Adrenal gland (tissue), 12 donors: ENCODE results near the gene TNFAIP1. TPM values are rescaled to one million over a fixed set of nuclear protein-coding genes. Genes with fewer than 3 reads are reported as not detected.

Experiments used
- DNase-seq, 7 donors: peaks; one replicate each; pipeline ENCODE4 v3.0.0-alpha.2; 2019 to 2020
- H3K27ac ChIP-seq, 5 donors: fragments of 200-600 bp; sonication (generic) in 4 of 5; 1 replicate in 3 of 5; 2 replicates in 2 of 5; pipeline versions ENCODE4 v1.5.1 to v1.8.0; 2016 to 2020; ENCODE audit warnings: mild to moderate bottlenecking in 1 of 5
- H3K27me3 ChIP-seq: fragments of 200-600 bp; 2 replicates; pipeline ENCODE4 v1.8.0; 2021
- H3K36me3 ChIP-seq, 2 donors: fragments of 200-600 bp; replicated peaks in 1 of 2; 1 replicate in 1 of 2; 2 replicates in 1 of 2; pipeline versions ENCODE4 v1.5.1 to v1.8.0; 2018 to 2022
- H3K4me1 ChIP-seq, 2 donors: fragments of 200-600 bp; replicated peaks in 1 of 2; 1 replicate in 1 of 2; 2 replicates in 1 of 2; pipeline versions ENCODE4 v1.5.1 to v1.8.0; 2018 to 2021
- H3K4me3 ChIP-seq, 4 donors: fragments of 200-600 bp; sonication (generic) in 3 of 4; one replicate each; pipeline ENCODE4 v1.5.1; 2016 to 2018
- H3K9me3 ChIP-seq, 3 donors: fragments of 200-600 bp; sonication (generic) in 1 of 3; replicated peaks in 1 of 3; 1 replicate in 2 of 3; 2 replicates in 1 of 3; pipeline versions ENCODE4 v1.5.1 to v1.8.0; 2016 to 2021
- CTCF ChIP-seq, 6 experiments: fragments of 450-650 bp in 4 of 6; fragments of 200-600 bp in 2 of 6; sonication (generic) in 1 of 6; IDR thresholded peaks; 1 replicate in 5 of 6; 2 replicates in 1 of 6; pipeline versions ENCODE4 v1.5.1 to v1.8.0; 2016 to 2021; ENCODE audit warnings: antibody characterized with exemption in 6 of 6, mild to moderate bottlenecking in 2 of 6, moderate library complexity in 1 of 6
- POLR2A ChIP-seq, 2 donors: fragments of 450-650 bp; IDR thresholded peaks; one replicate each; pipeline ENCODE4 v1.6.1; 2017; ENCODE audit warnings: antibody characterized with exemption in 2 of 2, mild to moderate bottlenecking in 2 of 2, moderate library complexity in 1 of 2
- WGBS, 4 donors: extraction: QIAGEN DNeasy Blood & Tissue Kit in 2 of 4; methylation state at CpG; one replicate each; pipeline versions ENCODE4 v1.1.5 to v1.1.7; 2013 to 2017; 5-methylcytosine and 5-hydroxymethylcytosine counted together
- intact Hi-C, 2 donors: fragments of 100-400 bp; cut with DNase I; formaldehyde crosslinking; loops; one replicate each; pipeline versions ENCODE4 v1.14.1 to v1.15.0; 2022 to 2023
- polyA plus RNA-seq, 3 donors: library from polyadenylated mRNA; stranded (reverse); fragments of 200-250 nt in 2 of 3; fragments of 350-450 nt in 1 of 3; fragmentation: Illumina TruSeq in 1 of 3; extraction: RNeasy Lipid Tissue Mini Kit (QIAGEN cat#74804) in 1 of 3; gene quantifications; one replicate each; pipeline ENCODE4 v1.2.3, GENCODE V29; 2013 to 2014
- total RNA-seq, 9 donors: library from RNA; depleted of rRNA in 4 of 9; stranded (reverse); fragments of >200 nt in 4 of 9; fragments of 120-200 nt in 1 of 9; fragmentation: NEBNext Ultra II Directional in 1 of 9; extraction: Animal tissue kit (Norgen Biotek cat#: 25700) in 1 of 9; gene quantifications; one replicate each; pipeline versions ENCODE4 v1.1.0 to v1.2.4, GENCODE V29; 2013 to 2023
- donor health status: healthy with polysubstance abuse.
- donor health status: Bipolar disorder and iron deficiency.
- donor health status: DM: yes; HTN: yes; CAD: no.
- donor health status: DM: no; HTN: no; CAD: no.
- donor health status: DM: no; HTN: no; CAD: no.
- donor health status: DM: yes; HTN: yes; CAD: no.

Gene TNFAIP1
- total and polyA plus RNA-seq, 12 donors: 17.2 to 70.6 (median 37.6) TPM

GRCh38 chr17:28350271-28350670 is 14.7 kb downstream of the TNFAIP1 start:
- Histone ChIP-seq H3K4me3 (no peak overlapping the region), H3K27me3 (no peaks in the 10 kb centered on the region), H3K27ac (no peak overlapping the region), H3K9me3 (no peaks in the 10 kb centered on the region), H3K4me1 (peaks cover 24 to 35% of the 10 kb centered on the region in 2 donors), H3K36me3 (peaks cover 0 to 87% of the 10 kb centered on the region in 2 donors)
- TF ChIP-seq POLR2A (IDR thresholded peaks at IDR 0.05) (no peak), CTCF (IDR thresholded peaks at IDR 0.05) (no peak)
- 81 to 90% (median 84%) methylated on average over 7 of the region's 7 CpGs for WGBS, 4 donors
- intact Hi-C loops: no loop called here
- no peak for DNase-seq

GRCh38 chr17:28357061-28357900 is 21.7 kb downstream of the TNFAIP1 start, which contains the start of gene POLDIP2:
POLDIP2 (minus strand) TSS chr17:28357527; CDS start chr17:28357448, 79 bp downstream.
- 0 to 1% (median 0%) methylated on average over 3 to 80 of the region's 80 CpGs for WGBS, 4 donors
- Histone ChIP-seq H3K9me3 (no peaks in the 10 kb centered on the region), H3K36me3 (peaks cover 0 to 67% of the 10 kb centered on the region in 2 donors), H3K4me3 (peak within 1 kb of the TSS; percentile 53 to 97 (median 89)), H3K27ac (peak within 1 kb of the TSS; percentile 58 to 97 (median 88)), H3K27me3 (no peaks in the 10 kb centered on the region), H3K4me1 (peaks cover 16 to 21% of the 10 kb centered on the region in 2 donors)
- TF ChIP-seq CTCF (IDR thresholded peaks at IDR 0.05) (no peak), POLR2A (IDR thresholded peaks at IDR 0.05) (peak; percentile 94 to 95)
- DNase-seq: peak; percentile 95 to 97 (median 96)
- intact Hi-C loops: no loop called here

- no peak for DNase-seq
- Histone ChIP-seq H3K27ac (peak overlapping the region in 4 of 5 donors; percentile 59 to 97 (median 90)), H3K36me3 (peaks cover 0 to 67% of the 10 kb centered on the region in 2 donors), H3K4me1 (peaks cover 16 to 21% of the 10 kb centered on the region in 2 donors), H3K9me3 (no peaks in the 10 kb centered on the region), H3K4me3 (peak overlapping the region; percentile 31 to 97 (median 70)), H3K27me3 (no peaks in the 10 kb centered on the region)
- intact Hi-C loops: no loop called here
- WGBS, 4 donors: 3 to 6% (median 3%) methylated on average over 4 of the region's 4 CpGs
- TF ChIP-seq POLR2A (IDR thresholded peaks at IDR 0.05): no peak
- TF ChIP-seq CTCF (IDR thresholded peaks at IDR 0.05): no peak
These were observed 22.3 kb downstream of the TNFAIP1 start for GRCh38 chr17:28357901-28358197.

GRCh38 chr17:28363186-28363585 is 27.6 kb downstream of the TNFAIP1 start:
- 91 to 96% (median 93%) methylated on average over 5 of the region's 5 CpGs for WGBS, 4 donors

More at GRCh38 chr17:28363186-28363585, 27.6 kb downstream of the TNFAIP1 start:
- TF ChIP-seq CTCF (IDR thresholded peaks at IDR 0.05): no peak
- no peak for TF ChIP-seq POLR2A (IDR thresholded peaks at IDR 0.05)
- peaks cover 0 to 55% of the 10 kb centered on the region in 2 donors for H3K36me3 ChIP-seq
- no peak overlapping the region for H3K4me3 ChIP-seq
- peaks cover 4 to 5% of the 10 kb centered on the region in 2 donors for H3K4me1 ChIP-seq
- no peak for DNase-seq
- no peaks in the 10 kb centered on the region for H3K27me3 ChIP-seq
- intact Hi-C loops: no loop called here
- H3K27ac ChIP-seq: no peak overlapping the region
- no peaks in the 10 kb centered on the region for H3K9me3 ChIP-seq
